GM21723 (cell line): ENCODE data around the gene MLST8.
A peak's percentile ranks its signal among the peaks of the same experiment; 100 is the strongest.

Experiments used
- ATAC-seq: cut with Tn5 transposase; IDR thresholded peaks from one replicate; pipeline ENCODE4 v1.9.1; 2021; ENCODE audit warnings: mild to moderate bottlenecking, moderate library complexity; ENCODE audit not compliant: unreplicated experiment

Gene MLST8

GRCh38 chr16:2205104-2205966, at the start of gene MLST8:
Gene MLST8 (plus strand): TSS chr16:2205454. CDS start chr16:2206086, 632 bp downstream.
- ATAC-seq = peak; percentile 60

GRCh38 chr16:2155977-2156848, 49.0 kb upstream of the MLST8 start:
- ATAC-seq = no peak

DNA sequence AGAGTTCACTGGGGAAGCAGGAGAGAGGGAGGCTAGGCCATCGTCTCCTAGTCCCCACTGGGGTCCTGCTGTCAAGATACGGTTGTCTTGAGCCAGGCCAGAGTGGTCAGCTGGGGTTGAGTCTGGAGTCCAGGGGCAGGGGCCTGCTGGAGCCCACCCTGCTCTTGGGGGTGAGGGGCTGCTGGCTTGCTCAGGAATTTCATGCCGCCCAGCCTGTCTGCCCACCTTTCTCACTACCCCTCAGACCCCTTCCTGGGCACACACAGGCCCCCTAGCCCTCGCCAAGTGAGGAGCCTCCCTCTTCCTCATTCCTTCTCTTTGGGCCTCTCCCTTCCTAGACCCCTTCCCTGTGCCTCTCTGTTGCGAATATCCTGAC, 48.4 kb upstream of the MLST8 start:
- no peak for ATAC-seq

GRCh38 chr16:2157480-2158261, 47.6 kb upstream of the MLST8 start:
- ATAC-seq = no peak

- no peak for ATAC-seq
Observed at GRCh38 chr16:2158262-2158638, 47.0 kb upstream of the MLST8 start.

- ATAC-seq = no peak
Observed at GRCh38 chr16:2159175-2159838, 45.9 kb upstream of the MLST8 start.

- no peak for ATAC-seq
Observed at GRCh38 chr16:2160915-2161551, 44.2 kb upstream of the MLST8 start.

- ATAC-seq = no peak
Observed at GRCh38 chr16:2161911-2162310, 43.3 kb upstream of the MLST8 start.

GRCh38 chr16:2162676-2163118, 42.6 kb upstream of the MLST8 start:
- no peak for ATAC-seq

GRCh38 chr16:2163211-2163881, 41.9 kb upstream of the MLST8 start:
- no peak for ATAC-seq

DNA sequence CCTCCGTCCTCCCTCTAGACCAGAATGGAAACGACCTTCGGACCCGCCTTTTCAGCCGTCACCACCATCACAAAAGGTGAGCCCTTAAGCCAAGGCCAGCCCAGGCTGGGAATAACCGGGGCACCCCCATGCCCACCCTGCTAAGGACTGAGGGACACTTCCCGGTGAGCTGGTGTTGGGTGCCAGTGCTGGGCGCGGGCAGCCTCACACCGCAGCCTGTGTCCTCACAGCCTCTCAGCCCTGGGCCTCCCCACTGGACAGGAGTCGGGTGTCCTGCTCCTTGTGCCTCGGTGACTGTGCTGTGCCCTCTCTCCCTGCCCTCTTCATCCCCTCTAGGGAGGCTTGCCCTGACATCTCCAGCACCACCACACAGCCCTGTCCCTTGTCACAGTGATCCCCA, 39.4 kb upstream of the MLST8 start:
- ATAC-seq = no peak

GRCh38 chr16:2166263-2167067, 38.8 kb upstream of the MLST8 start:
- no peak for ATAC-seq

DNA sequence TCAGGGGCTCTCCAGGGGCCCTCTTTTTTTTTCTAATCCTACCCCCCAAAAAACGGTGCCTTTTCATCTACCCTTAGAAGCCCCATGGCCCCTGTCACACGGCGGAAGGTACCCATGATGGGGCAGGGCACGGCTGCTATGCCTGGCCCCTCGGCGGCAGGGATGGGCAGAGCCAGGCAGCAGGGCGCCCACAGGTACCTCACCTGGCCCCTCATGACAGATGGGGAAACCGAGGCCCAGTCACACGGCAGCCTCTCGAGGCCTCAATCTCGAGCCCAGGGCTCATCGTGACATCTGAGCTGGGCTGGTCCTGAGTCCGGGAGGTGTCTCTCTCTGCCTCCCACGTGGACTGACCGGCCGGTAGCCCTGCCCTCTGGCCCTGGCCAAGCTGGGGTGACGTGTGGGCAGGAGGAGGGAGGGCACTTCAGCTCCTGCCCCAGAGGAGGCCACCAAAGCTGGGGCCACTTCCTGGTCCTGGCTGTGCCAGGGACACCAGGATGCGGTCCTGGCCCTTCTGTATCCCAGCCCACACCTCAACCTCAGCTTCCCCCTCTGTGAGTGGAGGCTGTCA, 38.1 kb upstream of the MLST8 start:
- ATAC-seq = no peak

DNA sequence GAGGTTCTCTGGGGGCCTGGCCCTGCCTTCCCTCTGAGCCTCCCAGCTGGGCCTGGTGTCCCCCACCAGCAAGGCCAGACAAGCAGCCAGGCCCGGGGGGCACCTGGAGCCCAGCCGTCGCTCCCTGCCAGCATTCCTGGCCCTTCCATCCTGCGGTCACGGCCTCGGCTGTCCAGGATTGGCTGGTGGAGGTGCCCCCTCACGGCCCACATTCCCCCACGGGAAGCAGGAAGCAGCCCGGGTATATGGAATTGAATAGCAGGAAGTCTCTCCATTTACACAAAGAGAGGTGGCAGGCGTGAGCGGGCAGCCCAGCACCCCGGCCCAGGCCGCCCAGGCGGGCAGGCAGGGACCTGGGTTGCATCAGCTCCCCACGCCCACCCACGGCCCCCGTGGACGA, 35.2 kb upstream of the MLST8 start:
- no peak for ATAC-seq

DNA sequence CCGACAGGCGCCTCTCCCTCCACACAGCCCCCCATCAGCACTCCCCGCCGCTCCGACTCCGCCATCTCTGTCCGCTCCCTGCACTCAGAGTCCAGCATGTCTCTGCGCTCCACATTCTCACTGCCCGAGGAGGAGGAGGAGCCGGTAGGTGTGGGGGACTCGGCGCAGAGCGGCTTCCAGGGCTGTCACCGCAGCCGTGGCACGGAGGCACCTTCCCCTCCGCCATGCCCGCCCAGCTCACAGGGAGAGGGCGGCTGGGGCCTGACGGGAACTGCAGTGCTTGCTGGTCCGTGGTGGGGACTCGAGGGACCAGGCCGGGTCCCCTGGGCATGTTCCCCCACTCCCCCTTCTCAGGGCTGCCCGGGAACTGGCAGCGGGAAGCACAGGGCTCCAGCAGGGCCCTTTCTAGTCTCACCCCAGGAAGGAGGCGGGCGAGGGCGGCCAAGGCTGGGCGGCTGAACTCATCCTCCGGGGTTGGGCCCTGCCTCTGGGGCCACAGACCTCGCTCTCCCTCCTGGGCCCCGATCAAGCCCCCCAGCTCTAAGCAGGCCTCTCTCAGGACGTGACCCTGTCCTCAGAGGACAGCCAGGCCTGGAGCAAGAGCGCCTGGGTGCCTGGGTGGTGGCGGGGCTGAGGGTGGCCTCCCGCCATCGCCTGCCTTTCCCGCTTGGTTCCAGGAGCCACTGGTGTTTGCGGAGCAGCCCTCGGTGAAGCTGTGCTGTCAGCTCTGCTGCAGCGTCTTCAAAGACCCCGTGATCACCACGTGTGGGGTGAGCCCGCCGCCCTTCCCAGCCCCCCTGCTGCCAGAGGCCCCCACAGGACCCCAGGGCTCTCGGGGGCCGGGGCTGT, 34.4 kb upstream of the MLST8 start:
- ATAC-seq = no peak

- no peak for ATAC-seq
Observed at GRCh38 chr16:2171601-2172178, 33.6 kb upstream of the MLST8 start.

- no peak for ATAC-seq
Observed at GRCh38 chr16:2172688-2173335, 32.4 kb upstream of the MLST8 start.
